Activated CD8-positive, alpha-beta memory T cell treated with anti-CD3 and anti-CD28 coated beads, Interleukin-2, amount 10 ng/mL, durations not matched to agents 7 days and 5 days (primary cell): Measurements from ENCODE around the gene KRT78. TPM values are rescaled to one million over a fixed set of nuclear protein-coding genes. Genes with fewer than 3 reads are reported as not detected.

ENCODE experiments used
- ATAC-seq: fragments of 150-1000 bp; cut with Tn5 transposase; one replicate; pipeline ENCODE4 v1.10.0; 2021; ENCODE audit warnings: moderate library complexity
- CTCF ChIA-PET: fragments of 350-600 bp; sonication (Branson Sonifier 250); formaldehyde crosslinking; loops from one replicate; lab custom pipeline; 2021; ENCODE audit warnings: antibody characterized with exemption; lab: Charles Lee
- DNase-seq: peaks from one replicate; pipeline ENCODE4 v3.0.0-alpha.2; 2020
- H3K27ac Mint-ChIP-seq: one replicate; pipeline ENCODE4 v1.8.0; 2021; ENCODE audit warnings: mild to moderate bottlenecking, mixed read lengths
- H3K27me3 Mint-ChIP-seq: one replicate; pipeline ENCODE4 v1.8.0; 2021; ENCODE audit warnings: mixed read lengths
- H3K36me3 Mint-ChIP-seq: one replicate; pipeline ENCODE4 v1.8.0; 2021; ENCODE audit warnings: mild to moderate bottlenecking, mixed read lengths
- H3K4me1 Mint-ChIP-seq: one replicate; pipeline ENCODE4 v1.8.0; 2021; ENCODE audit warnings: mixed read lengths
- H3K4me3 Mint-ChIP-seq: one replicate; pipeline ENCODE4 v1.8.0; 2021; ENCODE audit warnings: mild to moderate bottlenecking, moderate library complexity, mixed read lengths
- H3K9me3 Mint-ChIP-seq: one replicate; pipeline ENCODE4 v1.8.0; 2022; ENCODE audit warnings: low read depth, mixed read lengths
- total RNA-seq, 2 experiments: library from RNA; stranded (reverse); gene quantifications; one replicate each; pipeline ENCODE4 v1.2.3, GENCODE V29; 2021

KRT78 gene
- total RNA-seq, 2 experiments from 2014 or later: not detected

- DNase-seq: no peak
- Mint-ChIP-seq H3K27ac (no peak overlapping the region), H3K27me3 (peaks cover 12% of the 10 kb centered on the region), H3K4me3 (no peak overlapping the region), H3K4me1 (no peaks in the 10 kb centered on the region), H3K36me3 (no peaks in the 10 kb centered on the region), H3K9me3 (no peaks in the 10 kb centered on the region)
- CTCF ChIA-PET: no interaction called here
- no peak for ATAC-seq
Measured at GRCh38 chr12:52815676-52816588, 32.9 kb downstream of the KRT78 start.

- no peak overlapping the region for H3K27ac Mint-ChIP-seq
- H3K9me3 Mint-ChIP-seq: no peaks in the 10 kb centered on the region
- no peaks in the 10 kb centered on the region for H3K36me3 Mint-ChIP-seq
- no peak for DNase-seq
- CTCF ChIA-PET: interaction anchor here (2.2 kb wide), 1 partner anchor 55 kb away, joined by 5 read pairs; no protein-coding TSS in a partner anchor
- no peak overlapping the region for H3K4me3 Mint-ChIP-seq
- H3K4me1 Mint-ChIP-seq: no peaks in the 10 kb centered on the region
- no peak for ATAC-seq
- peaks cover 8% of the 10 kb centered on the region for H3K27me3 Mint-ChIP-seq
Measured at GRCh38 chr12:52815161-52815560, 33.6 kb downstream of the KRT78 start.

GRCh38 chr12:52814710-52815155 is 34.1 kb downstream of the KRT78 start:
- H3K4me3 Mint-ChIP-seq: no peak overlapping the region
- no peaks in the 10 kb centered on the region for H3K4me1 Mint-ChIP-seq
- ATAC-seq (no peak), DNase-seq (no peak)
- H3K27me3 Mint-ChIP-seq: peaks cover 7% of the 10 kb centered on the region
- H3K27ac Mint-ChIP-seq: no peak overlapping the region
- no peaks in the 10 kb centered on the region for H3K9me3 Mint-ChIP-seq
- no peaks in the 10 kb centered on the region for H3K36me3 Mint-ChIP-seq
- CTCF ChIA-PET: interaction anchor here (2.2 kb wide), 1 partner anchor 56 kb away, joined by 5 read pairs; no protein-coding TSS in a partner anchor

GRCh38 chr12:52813885-52814709 is 34.7 kb downstream of the KRT78 start, which contains the start of gene KRT4:
KRT4 (minus strand) TSS chr12:52814116; CDS start chr12:52814058, 58 bp downstream.
- CTCF ChIA-PET: interaction anchor here (2.2 kb wide), 1 partner anchor 56 kb away, joined by 5 read pairs; no protein-coding TSS in a partner anchor
- Mint-ChIP-seq H3K27ac (no peak within 1 kb of the TSS), H3K36me3 (no peaks in the 10 kb centered on the region), H3K4me3 (no peak within 1 kb of the TSS), H3K4me1 (no peaks in the 10 kb centered on the region), H3K27me3 (peaks cover 10% of the 10 kb centered on the region), H3K9me3 (no peaks in the 10 kb centered on the region)
- ATAC-seq (no peak), DNase-seq (no peak)

GRCh38 chr12:52813203-52813819 is 35.5 kb downstream of the KRT78 start:
- H3K4me1 Mint-ChIP-seq: no peaks in the 10 kb centered on the region
- no peak for DNase-seq
- H3K27ac Mint-ChIP-seq: no peak overlapping the region
- CTCF ChIA-PET: interaction anchor here (2.2 kb wide), 1 partner anchor 57 kb away, joined by 5 read pairs; no protein-coding TSS in a partner anchor
- H3K9me3 Mint-ChIP-seq: no peaks in the 10 kb centered on the region
- ATAC-seq: no peak
- no peak overlapping the region for H3K4me3 Mint-ChIP-seq
- peaks cover 10% of the 10 kb centered on the region for H3K27me3 Mint-ChIP-seq
- no peaks in the 10 kb centered on the region for H3K36me3 Mint-ChIP-seq

GRCh38 chr12:52812749-52813148 is 36.0 kb downstream of the KRT78 start:
- H3K4me3 Mint-ChIP-seq: no peak overlapping the region
- H3K9me3 Mint-ChIP-seq: no peaks in the 10 kb centered on the region
- no peak for DNase-seq
- CTCF ChIA-PET: interaction anchor here (2.2 kb wide), 1 partner anchor 58 kb away, joined by 5 read pairs; no protein-coding TSS in a partner anchor
- peaks cover 10% of the 10 kb centered on the region for H3K27me3 Mint-ChIP-seq
- no peaks in the 10 kb centered on the region for H3K4me1 Mint-ChIP-seq
- no peak overlapping the region for H3K27ac Mint-ChIP-seq
- H3K36me3 Mint-ChIP-seq: no peaks in the 10 kb centered on the region
- no peak for ATAC-seq

GRCh38 chr12:52812073-52812400 is 36.8 kb downstream of the KRT78 start:
- H3K4me3 Mint-ChIP-seq: no peak overlapping the region
- H3K27me3 Mint-ChIP-seq: peaks cover 10% of the 10 kb centered on the region
- H3K4me1 Mint-ChIP-seq: no peaks in the 10 kb centered on the region
- no peaks in the 10 kb centered on the region for H3K36me3 Mint-ChIP-seq
- no peak overlapping the region for H3K27ac Mint-ChIP-seq
- H3K9me3 Mint-ChIP-seq: no peaks in the 10 kb centered on the region
- ATAC-seq: no peak
- CTCF ChIA-PET: no interaction called here
- DNase-seq: no peak

GRCh38 chr12:52811191-52812072 is 37.4 kb downstream of the KRT78 start:
- H3K4me1 Mint-ChIP-seq: no peaks in the 10 kb centered on the region
- peaks cover 10% of the 10 kb centered on the region for H3K27me3 Mint-ChIP-seq
- CTCF ChIA-PET: no interaction called here

GRCh38 chr12:52810554-52810953 is 38.2 kb downstream of the KRT78 start:
- H3K27ac Mint-ChIP-seq: no peak overlapping the region
- no peaks in the 10 kb centered on the region for H3K36me3 Mint-ChIP-seq
- no peak for DNase-seq
- no peak overlapping the region for H3K4me3 Mint-ChIP-seq
- no peaks in the 10 kb centered on the region for H3K4me1 Mint-ChIP-seq
- peaks cover 10% of the 10 kb centered on the region for H3K27me3 Mint-ChIP-seq
- no peak for ATAC-seq
- no peaks in the 10 kb centered on the region for H3K9me3 Mint-ChIP-seq
- CTCF ChIA-PET: no interaction called here

More at GRCh38 chr12:52811191-52812072, 37.4 kb downstream of the KRT78 start:
- H3K9me3 Mint-ChIP-seq: no peaks in the 10 kb centered on the region
- H3K36me3 Mint-ChIP-seq: no peaks in the 10 kb centered on the region
- no peak overlapping the region for H3K27ac Mint-ChIP-seq
- DNase-seq (no peak), ATAC-seq (no peak)
- no peak overlapping the region for H3K4me3 Mint-ChIP-seq

- Mint-ChIP-seq H3K4me1 (no peaks in the 10 kb centered on the region), H3K9me3 (no peaks in the 10 kb centered on the region), H3K27me3 (peaks cover 6% of the 10 kb centered on the region), H3K27ac (no peak overlapping the region), H3K36me3 (no peaks in the 10 kb centered on the region), H3K4me3 (no peak overlapping the region)
- DNase-seq (no peak), ATAC-seq (no peak)
- CTCF ChIA-PET: no interaction called here
Measured at GRCh38 chr12:52809166-52809565, 39.6 kb downstream of the KRT78 start.

- H3K27ac Mint-ChIP-seq: no peak overlapping the region
- H3K27me3 Mint-ChIP-seq: peaks cover 6% of the 10 kb centered on the region
- no peak overlapping the region for H3K4me3 Mint-ChIP-seq
- CTCF ChIA-PET: no interaction called here
- no peaks in the 10 kb centered on the region for H3K9me3 Mint-ChIP-seq
- no peaks in the 10 kb centered on the region for H3K36me3 Mint-ChIP-seq
- no peak for ATAC-seq
- DNase-seq: no peak
- no peaks in the 10 kb centered on the region for H3K4me1 Mint-ChIP-seq
Measured at GRCh38 chr12:52808573-52809160, 40.1 kb downstream of the KRT78 start.
